OCI-LY1 (cell line): Measurements from ENCODE around the gene BLACAT1.

Experiments used
- CTCF ChIP-seq: fragments of 200-600 bp; sonication (generic), shearing (Covaris generic); IDR thresholded peaks from 2 replicates; pipeline ENCODE4 v1.5.1; 2017; ENCODE audit warnings: mild to moderate bottlenecking, antibody characterized with exemption, low read length, moderate library complexity, mixed read lengths
- EZH2 ChIP-seq: fragments of 200-600 bp; sonication (generic), shearing (Covaris generic); IDR thresholded peaks from 2 replicates; pipeline ENCODE4 v1.8.0; 2017; ENCODE audit warnings: borderline replicate concordance, mixed run types, mild to moderate bottlenecking, antibody characterized with exemption, low read length, moderate library complexity, mixed read lengths

GRCh38 chr1:205451202-205451601 lies 4.6 kb downstream of the BLACAT1 start:
- TF ChIP-seq CTCF = no peak
- no peak for TF ChIP-seq EZH2
